NOMO-1 (cell line): Measurements from ENCODE around the gene ALDH1A3.

Source experiments
- DNase-seq, 2 experiments: peaks; one replicate each; lab custom pipeline; 2025; ENCODE audit not compliant: unreplicated experiment in 2 of 2; lab: John Stamatoyannopoulos, UW

Gene ALDH1A3

GRCh38 chr15:100880897-100881242 lies 1.2 kb downstream of the ALDH1A3 start:
- DNase-seq = no peak

- DNase-seq = no peak
Observed at GRCh38 chr15:100881573-100882336, 2.1 kb downstream of the ALDH1A3 start.

DNA sequence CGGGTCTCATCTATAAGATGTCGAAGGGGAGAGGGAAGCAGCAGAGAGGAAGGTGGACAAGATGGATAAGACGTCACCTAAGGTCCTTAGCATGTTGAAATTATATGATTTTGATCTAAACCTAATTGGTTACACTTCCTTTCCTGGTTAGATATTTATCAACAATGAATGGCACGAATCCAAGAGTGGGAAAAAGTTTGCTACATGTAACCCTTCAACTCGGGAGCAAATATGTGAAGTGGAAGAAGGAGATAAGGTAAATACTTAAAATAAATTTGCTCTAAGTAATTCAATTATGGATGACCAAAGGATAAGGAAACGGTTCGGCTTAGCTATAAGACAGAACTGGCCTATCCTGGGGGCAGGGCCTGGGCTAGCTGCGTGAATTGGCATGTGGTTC lies 5.5 kb downstream of the ALDH1A3 start:
- no peak for DNase-seq

- DNase-seq = no peak
Observed at GRCh38 chr15:100885811-100886210, 6.2 kb downstream of the ALDH1A3 start.

GRCh38 chr15:100887211-100887913 lies 7.7 kb downstream of the ALDH1A3 start:
- no peak for DNase-seq

GRCh38 chr15:100889385-100890050 lies 9.9 kb downstream of the ALDH1A3 start:
- no peak for DNase-seq

- DNase-seq = no peak
Observed at GRCh38 chr15:100890051-100890720, 10.6 kb downstream of the ALDH1A3 start.

DNA sequence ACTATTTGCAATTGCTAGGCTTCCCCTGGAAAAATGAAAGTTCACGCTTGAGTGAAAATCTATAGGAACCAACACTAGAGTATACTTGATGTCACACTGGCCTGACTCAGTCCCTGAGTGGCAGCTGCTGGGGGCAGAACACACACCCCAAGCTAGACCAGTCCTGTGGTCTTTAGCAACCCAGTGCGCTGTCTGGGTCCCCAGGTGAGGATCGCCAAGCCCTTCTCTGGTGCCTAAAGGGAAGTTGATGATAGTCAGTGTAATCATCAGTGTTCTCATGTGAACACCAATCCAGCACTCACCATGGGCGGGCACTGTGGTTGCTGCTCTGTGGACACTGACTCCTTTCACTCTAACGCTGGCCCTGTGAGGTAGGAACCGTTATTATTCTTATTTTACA lies 11.2 kb downstream of the ALDH1A3 start:
- no peak for DNase-seq

- no peak for DNase-seq
Observed at GRCh38 chr15:100891307-100892012, 11.8 kb downstream of the ALDH1A3 start.

- no peak for DNase-seq
Observed at GRCh38 chr15:100892013-100892355, 12.4 kb downstream of the ALDH1A3 start.

DNA sequence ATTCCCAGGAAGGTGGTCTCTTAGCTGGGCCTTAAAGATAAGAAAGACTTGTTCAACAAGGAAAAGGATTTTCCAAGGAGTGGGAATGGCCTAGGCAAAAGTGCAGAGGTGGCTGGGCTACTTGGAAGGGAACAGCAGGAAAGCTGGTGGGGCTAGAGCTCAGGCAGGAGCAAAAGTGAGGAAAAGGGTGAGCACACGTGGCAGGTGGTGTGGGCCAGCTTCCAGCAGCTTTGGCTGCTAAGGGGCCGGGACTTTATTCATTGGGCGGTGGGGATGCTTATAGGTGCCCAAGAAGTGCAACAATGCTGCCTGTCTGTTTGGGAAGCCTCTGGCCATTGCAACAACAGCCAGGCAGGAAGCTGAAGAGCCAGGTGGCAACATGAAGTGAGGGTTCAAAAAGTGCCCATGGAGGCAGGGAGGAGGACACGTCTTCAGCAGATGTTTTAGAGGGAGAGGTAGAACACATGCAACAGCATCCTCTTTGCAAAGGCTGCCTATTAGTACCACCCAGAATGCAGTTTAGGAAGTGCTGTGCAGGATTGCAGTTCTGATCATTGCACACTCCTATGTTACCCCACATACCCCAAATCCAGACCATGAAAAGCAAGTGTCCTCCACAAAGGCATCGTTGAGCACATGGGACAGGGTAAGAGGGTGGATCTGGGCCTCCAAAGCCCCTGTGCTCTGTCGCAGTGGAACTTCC lies 13.8 kb downstream of the ALDH1A3 start:
- DNase-seq = no peak

DNA sequence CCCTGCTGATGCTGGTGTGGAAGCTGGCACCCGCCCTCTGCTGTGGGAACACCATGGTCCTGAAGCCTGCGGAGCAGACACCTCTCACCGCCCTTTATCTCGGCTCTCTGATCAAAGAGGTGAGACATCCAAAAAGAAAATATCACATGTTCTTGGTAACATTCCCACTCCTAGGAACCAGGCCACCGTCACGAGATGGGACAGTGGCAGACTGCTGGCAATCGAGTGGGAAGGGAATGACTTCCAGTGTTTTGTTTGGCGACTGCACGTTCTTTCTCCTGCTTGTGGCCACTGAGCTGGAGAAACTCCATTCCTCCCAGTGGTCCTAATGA lies 14.3 kb downstream of the ALDH1A3 start:
- DNase-seq = no peak

GRCh38 chr15:100895721-100896120 lies 16.1 kb downstream of the ALDH1A3 start:
- DNase-seq = no peak

DNA sequence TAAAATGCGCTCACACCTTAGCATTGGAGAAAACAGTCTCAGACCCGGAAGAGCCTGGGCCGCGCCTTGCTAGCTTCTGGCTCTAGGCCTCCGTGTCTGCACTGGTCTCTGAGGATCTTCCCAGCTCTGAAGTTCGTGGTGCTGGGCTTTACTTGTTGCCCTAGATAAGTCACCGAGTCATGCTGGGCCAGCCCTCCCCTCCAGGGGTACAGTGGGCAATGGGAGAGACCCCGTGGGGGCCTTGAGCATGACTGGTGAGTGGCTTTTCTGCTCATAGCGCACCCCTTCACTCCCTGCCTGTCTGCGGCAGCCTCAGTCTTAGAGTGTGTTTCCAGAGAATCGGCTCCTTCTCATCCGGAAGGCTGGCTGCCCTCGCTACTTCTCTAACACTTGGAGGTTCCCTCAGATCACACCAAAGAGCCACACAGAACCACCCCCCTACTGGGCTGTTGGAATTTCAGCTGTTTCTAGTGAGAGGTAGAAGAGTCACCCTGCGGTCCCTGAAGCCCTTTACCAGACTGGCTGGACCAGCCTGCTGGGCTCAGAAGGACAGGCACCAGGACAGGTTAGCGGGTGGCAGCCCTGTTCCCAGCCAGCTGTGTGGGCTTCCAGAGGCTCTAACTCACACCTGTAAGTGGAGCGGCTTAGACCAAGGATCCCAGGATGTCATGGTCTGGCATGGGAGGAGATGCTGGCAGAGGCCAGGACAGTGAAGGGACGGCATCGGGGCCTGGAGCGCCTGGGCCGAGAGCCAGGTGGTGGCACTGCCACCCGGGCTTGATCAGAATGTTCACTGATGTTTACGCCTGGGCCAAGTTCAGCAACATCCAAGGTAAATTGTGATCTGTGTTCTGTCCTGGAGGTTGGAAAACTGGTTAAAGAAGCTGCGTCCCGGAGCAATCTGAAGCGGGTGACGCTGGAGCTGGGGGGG lies 17.9 kb downstream of the ALDH1A3 start:
- no peak for DNase-seq

DNA sequence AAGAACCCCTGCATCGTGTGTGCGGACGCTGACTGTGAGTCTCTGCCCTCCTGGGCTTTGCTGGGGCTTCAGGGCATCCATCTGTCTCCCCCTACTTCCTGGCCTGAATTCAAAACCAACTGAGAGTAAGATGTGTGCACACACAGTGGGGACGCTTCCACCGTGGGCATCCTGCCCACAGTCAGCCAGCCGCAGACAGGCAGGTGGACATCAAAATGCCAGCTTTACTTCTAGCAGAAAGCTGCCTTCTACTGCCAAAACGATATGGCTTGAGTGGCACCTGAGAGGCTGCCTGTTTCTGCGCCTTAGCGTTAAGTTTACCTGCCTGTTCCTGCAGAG lies 18.5 kb downstream of the ALDH1A3 start:
- DNase-seq = no peak

DNA sequence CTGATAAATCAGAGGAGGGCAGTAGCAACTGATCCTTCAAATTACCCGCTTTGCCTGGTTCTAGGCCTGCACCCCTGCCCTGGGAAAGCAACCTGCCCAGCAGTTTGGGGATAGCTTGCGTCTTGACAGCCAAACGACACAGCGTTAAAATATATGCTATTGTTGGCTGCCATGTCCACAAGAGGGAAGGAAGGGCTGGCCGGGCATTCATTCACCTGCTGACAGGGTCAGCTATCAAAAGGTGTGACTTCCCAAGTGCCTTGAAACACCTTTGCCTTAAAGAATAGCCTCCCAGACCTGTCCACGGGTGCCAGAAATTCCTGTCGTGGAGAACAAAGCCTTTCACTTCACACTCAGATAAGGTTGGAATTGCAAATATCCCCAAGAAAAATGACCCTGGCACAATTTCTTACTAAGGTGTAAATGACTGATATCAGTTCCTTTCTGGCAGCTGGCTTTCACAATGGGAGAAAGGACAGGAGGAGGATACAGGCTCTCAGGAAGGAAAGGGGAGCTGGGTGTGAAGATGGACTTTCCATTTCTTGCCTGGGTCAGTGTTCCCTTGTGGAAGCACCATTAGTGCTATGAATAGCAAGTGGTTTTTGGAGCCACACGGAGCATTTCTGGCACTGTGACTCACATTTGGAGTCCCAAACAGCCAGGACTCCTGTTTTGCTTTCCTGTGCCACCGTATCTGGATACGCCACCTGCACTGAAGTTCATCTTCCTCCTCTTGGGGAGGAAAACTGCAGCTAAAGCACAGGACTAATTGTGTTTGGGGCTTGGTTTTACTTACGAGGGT lies 19.2 kb downstream of the ALDH1A3 start:
- DNase-seq = no peak

DNA sequence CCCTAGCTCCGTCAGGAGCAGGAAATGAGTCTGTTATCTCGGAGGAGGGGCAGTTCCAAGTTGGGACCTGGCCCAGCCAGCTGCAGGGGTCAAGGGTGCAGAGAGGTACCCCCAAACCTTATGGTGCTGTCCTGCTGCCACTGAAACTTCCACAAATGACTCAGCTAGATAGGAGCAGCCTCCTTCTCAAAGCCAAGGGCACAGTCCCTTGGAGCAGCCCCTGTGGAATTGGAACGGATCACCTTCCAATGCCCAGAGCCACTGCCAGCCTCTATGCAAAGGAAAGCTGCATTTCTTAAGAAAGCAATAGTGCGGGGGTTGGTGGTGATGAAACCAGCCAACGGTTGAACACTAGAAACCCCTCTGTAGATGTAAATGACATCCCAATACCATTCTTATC lies 20.0 kb downstream of the ALDH1A3 start:
- no peak for DNase-seq

DNA sequence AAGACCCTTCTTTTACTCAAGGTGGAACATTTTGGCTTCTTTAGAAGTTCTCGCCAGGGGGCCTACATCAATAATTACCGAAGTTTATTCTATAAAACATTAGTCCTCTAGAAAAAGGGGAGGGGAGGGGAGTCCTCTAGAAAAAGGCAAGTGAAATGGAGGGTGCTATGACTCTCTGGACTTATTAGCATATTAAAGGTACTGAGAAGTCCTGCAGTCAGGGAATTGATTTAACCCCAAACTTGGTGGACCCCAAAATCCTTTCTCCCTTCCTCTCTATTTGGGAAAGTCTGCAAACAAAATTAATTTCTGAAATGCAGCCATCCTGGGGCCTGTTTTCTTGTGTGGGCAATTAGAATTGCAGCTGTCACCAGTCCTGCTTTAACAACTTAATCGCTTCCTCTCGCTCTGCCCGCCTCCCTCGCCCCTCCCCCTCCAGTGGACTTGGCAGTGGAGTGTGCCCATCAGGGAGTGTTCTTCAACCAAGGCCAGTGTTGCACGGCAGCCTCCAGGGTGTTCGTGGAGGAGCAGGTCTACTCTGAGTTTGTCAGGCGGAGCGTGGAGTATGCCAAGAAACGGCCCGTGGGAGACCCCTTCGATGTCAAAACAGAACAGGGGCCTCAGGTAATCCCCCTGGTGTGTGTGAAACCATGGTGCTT lies 20.6 kb downstream of the ALDH1A3 start:
- peak; percentile 61 to 72 for DNase-seq
